HCT116 (cell line): ENCODE results near the gene FNDC8. TPM values are rescaled to one million over a fixed set of nuclear protein-coding genes. Genes with fewer than 3 reads are reported as not detected.

Source experiments
- ATAC-seq: fragments of 200-7000 bp; cut with Tn5 transposase; 2 replicates; pipeline ENCODE4 v1.9.1; 2020; ENCODE audit warnings: mild to moderate bottlenecking, moderate library complexity
- BruUV-seq: library from RNA; stranded (reverse); fragments of 400-500 nt; replicated peaks from 2 replicates; lab custom pipeline; 2021; lab: Mats Ljungman, UMichigan
- CTCF ChIA-PET: fragments of 300-600 bp; sonication (Branson Sonifier 250); formaldehyde crosslinking; loops from one replicate; lab custom pipeline; 2021; ENCODE audit warnings: antibody characterized with exemption; lab: Charles Lee
- POLR2A ChIA-PET: fragments of 300-600, 350-600 bp; sonication (Branson Sonifier 250); formaldehyde crosslinking; loops from one replicate; lab custom pipeline; 2021; ENCODE audit warnings: antibody characterized with exemption; lab: Charles Lee
- RAD21 ChIA-PET, 2 experiments: fragments of 300-600 bp; sonication (Branson Sonifier 250); formaldehyde crosslinking; loops; one replicate each; lab custom pipeline; 2023; ENCODE audit warnings: low total read pairs in 2 of 2; ENCODE audit not compliant: uncharacterized antibody in 2 of 2, unreplicated experiment in 2 of 2, low non-redundant PET in 1 of 2; lab: Charles Lee
- DNase-seq: peaks from one replicate; pipeline ENCODE4 v3.0.0-alpha.2; 2010; ENCODE audit warnings: low read depth, low spot score
- H2AFZ ChIP-seq: fragments of 200-600 bp; shearing (Covaris generic), sonication (generic); 2 replicates; pipeline ENCODE4 v1.6.1; 2017; ENCODE audit warnings: low read depth, mixed run types, mixed read lengths, antibody characterized with exemption, low read length; ENCODE audit not compliant: poor library complexity, severe bottlenecking
- H3K27ac ChIP-seq: 2 replicates; pipeline ENCODE4 v1.5.1; 2012; ENCODE audit warnings: low read depth, low read length
- H3K27me3 ChIP-seq: fragments of 200-600 bp; sonication (generic); 2 replicates; pipeline ENCODE4 v1.6.1; 2016; ENCODE audit warnings: mixed run types, low read length, mixed read lengths; ENCODE audit not compliant: insufficient read depth
- H3K36me3 ChIP-seq, 2 experiments: fragments of 200-500 bp in 1 of 2; fragments of 200-600 bp in 1 of 2; sonication (Bioruptor generic) in 1 of 2; sonication (generic) in 1 of 2; 2 replicates each; pipeline versions ENCODE4 v1.5.1 to v1.6.1; 2014 to 2016; ENCODE audit warnings: low read length in 2 of 2, inconsistent platforms in 1 of 2, mixed read lengths in 1 of 2, mixed run types in 1 of 2; ENCODE audit not compliant: insufficient read depth in 2 of 2, control insufficient read depth in 1 of 2
- H3K4me1 ChIP-seq, 2 experiments: fragments of 200-600 bp in 1 of 2; sonication (generic) in 1 of 2; 2 replicates each; pipeline versions ENCODE4 v1.5.1 to v1.6.1; 2012 to 2017; ENCODE audit warnings: low read length in 2 of 2, inconsistent platforms in 1 of 2, mild to moderate bottlenecking in 1 of 2, mixed read lengths in 1 of 2, mixed run types in 1 of 2, moderate library complexity in 1 of 2; ENCODE audit not compliant: insufficient read depth in 2 of 2, control insufficient read depth in 1 of 2
- H3K4me2 ChIP-seq: fragments of 200-600 bp; sonication (generic); 2 replicates; pipeline ENCODE4 v1.6.1; 2017; ENCODE audit warnings: mixed run types, low read length, mixed read lengths
- H3K4me3 ChIP-seq, 2 experiments: fragments of 200-600 bp in 1 of 2; sonication (generic) in 1 of 2; replicated peaks in 1 of 2; 2 replicates each; pipeline ENCODE4 v1.5.1; 2011 to 2016; ENCODE audit warnings: low read length in 2 of 2, control low read depth in 1 of 2, low read depth in 1 of 2, mild to moderate bottlenecking in 1 of 2, mixed read lengths in 1 of 2, mixed run types in 1 of 2
- H3K79me2 ChIP-seq: fragments of 200-600 bp; sonication (generic); 2 replicates; pipeline ENCODE4 v1.6.1; 2017; ENCODE audit warnings: mild to moderate bottlenecking, mixed run types, low read length, moderate library complexity, mixed read lengths; ENCODE audit not compliant: insufficient read depth
- H3K9ac ChIP-seq: fragments of 200-600 bp; sonication (generic); 2 replicates; pipeline ENCODE4 v1.6.1; 2016; ENCODE audit warnings: low read length, mixed read lengths
- H3K9me2 ChIP-seq: fragments of 200-600 bp; sonication (generic), shearing (Covaris generic); 2 replicates; pipeline ENCODE4 v1.6.1; 2017; ENCODE audit warnings: mixed run types, mild to moderate bottlenecking, moderate library complexity; ENCODE audit not compliant: insufficient read depth
- H3K9me3 ChIP-seq, 2 experiments: fragments of 200-500 bp in 1 of 2; fragments of 200-600 bp in 1 of 2; sonication (Bioruptor generic) in 1 of 2; sonication (generic) in 1 of 2; 2 replicates each; pipeline ENCODE4 v1.6.1; 2014 to 2017; ENCODE audit warnings: low read length in 2 of 2, mixed read lengths in 2 of 2, inconsistent platforms in 1 of 2, low read depth in 1 of 2, mild to moderate bottlenecking in 1 of 2, mixed run types in 1 of 2, moderate library complexity in 1 of 2; ENCODE audit not compliant: control insufficient read depth in 1 of 2, insufficient read depth in 1 of 2
- H4K20me1 ChIP-seq: fragments of 200-600 bp; sonication (generic), shearing (Covaris generic); 2 replicates; pipeline ENCODE4 v1.6.1; 2017; ENCODE audit warnings: mixed run types, mild to moderate bottlenecking, moderate library complexity; ENCODE audit not compliant: insufficient read depth
- CBX3 ChIP-seq: IDR thresholded peaks from 2 replicates; pipeline ENCODE4 v1.6.1; 2012; ENCODE audit warnings: low read depth
- CEBPB ChIP-seq: IDR thresholded peaks from 2 replicates; pipeline ENCODE4 v1.6.1; 2012; ENCODE audit warnings: low read depth
- EGR1 ChIP-seq: IDR thresholded peaks from 2 replicates; pipeline ENCODE4 v1.6.1; 2012; ENCODE audit warnings: low read depth
- JUND ChIP-seq: IDR thresholded peaks from 2 replicates; pipeline ENCODE4 v1.6.1; 2012
- POLR2A ChIP-seq: IDR thresholded peaks from 2 replicates; pipeline ENCODE4 v1.7.0; 2011; ENCODE audit warnings: borderline replicate concordance; ENCODE audit not compliant: insufficient read depth, insufficient read length; ENCODE audit errors: extremely low read depth
- POLR2AphosphoS5 ChIP-seq: IDR thresholded peaks from 2 replicates; pipeline ENCODE4 v1.6.1; 2011; ENCODE audit warnings: mild to moderate bottlenecking, low read depth, low read length, moderate library complexity
- RAD21 ChIP-seq: IDR thresholded peaks from 2 replicates; pipeline ENCODE4 v1.6.1; 2012; ENCODE audit warnings: low read depth, mild to moderate bottlenecking
- SIN3A ChIP-seq: IDR thresholded peaks from 2 replicates; pipeline ENCODE4 v1.6.1; 2012; ENCODE audit warnings: low read depth
- SP1 ChIP-seq: IDR thresholded peaks from 2 replicates; pipeline ENCODE4 v1.6.1; 2012; ENCODE audit warnings: low read depth
- SRF ChIP-seq: IDR thresholded peaks from 2 replicates; pipeline ENCODE4 v1.6.1; 2012; ENCODE audit warnings: low read depth
- TCF7L2 ChIP-seq: IDR thresholded peaks from 2 replicates; pipeline ENCODE4 v1.7.0; 2011; ENCODE audit warnings: borderline replicate concordance, inconsistent platforms; ENCODE audit not compliant: insufficient read depth, insufficient read length; ENCODE audit errors: extremely low read depth
- ZFX ChIP-seq: fragments of 450-650 bp; IDR thresholded peaks from 2 replicates; pipeline ENCODE4 v1.6.1; 2017
- ZNF274 ChIP-seq: fragments of 200-500 bp; sonication (Bioruptor generic); IDR thresholded peaks from 2 replicates; pipeline ENCODE4 v1.6.1; 2014; ENCODE audit warnings: mild to moderate bottlenecking, low read depth, low read length, inconsistent platforms
- intact Hi-C: fragments of 100-400 bp; cut with micrococcal nuclease; formaldehyde crosslinking; loops from 2 replicates; pipeline ENCODE4 v1.10.0; 2022
- total RNA-seq: library from RNA; stranded (reverse); gene quantifications from one replicate; pipeline ENCODE4 v1.2.1, GENCODE V29; 2021; ENCODE audit not compliant: unreplicated experiment
- TF ChIP-seq, protein P1 (sequence below): IDR thresholded peaks from 2 replicates; pipeline ENCODE4 v1.6.1; 2012
- TF ChIP-seq, protein P2 (sequence below), 3 experiments: fragments of 200-600 bp in 1 of 3; sonication (generic) in 1 of 3; IDR thresholded peaks in 2 of 3; conservative IDR thresholded peaks in 1 of 3; 2 replicates each; pipeline ENCODE4 v1.5.1; 2012 to 2017; ENCODE audit warnings: low read depth in 2 of 3, low read length in 2 of 3, antibody characterized with exemption in 1 of 3, borderline replicate concordance in 1 of 3, control low read depth in 1 of 3, mild to moderate bottlenecking in 1 of 3, mixed read lengths in 1 of 3, mixed run types in 1 of 3, moderate library complexity in 1 of 3; ENCODE audit not compliant: insufficient read depth in 1 of 3
- TF ChIP-seq, protein P3 (sequence below): IDR thresholded peaks from 2 replicates; pipeline ENCODE4 v1.6.1; 2011; ENCODE audit warnings: mild to moderate bottlenecking, low read length, moderate library complexity; ENCODE audit not compliant: insufficient replicate concordance; ENCODE audit errors: extremely low read depth
- TF ChIP-seq, protein P4 (sequence below): IDR thresholded peaks from 2 replicates; pipeline ENCODE4 v1.6.1; 2012

The FNDC8 gene
- total RNA-seq, 1 experiment from 2014 or later, result not detected

DNA sequence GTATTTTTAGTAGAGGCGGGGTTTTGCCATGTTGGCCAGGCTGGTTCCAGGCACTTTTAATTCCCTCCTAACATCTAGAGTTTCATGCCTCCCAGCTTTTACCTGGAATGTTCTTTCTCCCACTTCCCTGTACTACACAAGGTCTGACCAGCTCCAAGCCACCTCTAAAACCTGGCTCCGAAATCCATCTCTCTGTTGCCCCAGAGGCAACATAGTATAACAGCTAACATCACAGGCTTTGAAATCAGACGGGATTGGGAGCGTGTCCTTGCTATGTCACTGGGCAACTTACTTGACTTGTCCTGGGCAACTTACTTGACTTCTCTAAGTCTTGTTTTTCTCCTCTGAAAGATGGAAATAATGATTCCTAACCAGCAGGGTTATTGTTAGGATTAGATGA, 41.3 kb downstream of the FNDC8 start:
- Histone ChIP-seq H3K27me3 (0 out of 2 replicates have a peak, but pooled peaks cover 7% of the 10 kb centered on the region), H3K4me3 (no peak overlapping the region), H2AFZ (no peak overlapping the region), H3K27ac (no peak overlapping the region), H3K4me2 (no peak overlapping the region), H4K20me1 (no peaks in the 10 kb centered on the region)
- no peak for DNase-seq
- ATAC-seq, result no peak
- BruUV-seq, result no TSS peak
- TF ChIP-seq SP1 (no peak), POLR2AphosphoS5 (no peak), TCF7L2 (no peak), POLR2A (no peak), JUND (no peak), SRF (no peak), RAD21 (no peak), CEBPB (no peak), CBX3 (no peak), ZNF274 (no peak), SIN3A (no peak), ZFX (no peak), EGR1 (no peak)
- TF ChIP-seq, protein P1, sequence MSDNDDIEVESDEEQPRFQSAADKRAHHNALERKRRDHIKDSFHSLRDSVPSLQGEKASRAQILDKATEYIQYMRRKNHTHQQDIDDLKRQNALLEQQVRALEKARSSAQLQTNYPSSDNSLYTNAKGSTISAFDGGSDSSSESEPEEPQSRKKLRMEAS, result no peak
- TF ChIP-seq, protein P2, sequence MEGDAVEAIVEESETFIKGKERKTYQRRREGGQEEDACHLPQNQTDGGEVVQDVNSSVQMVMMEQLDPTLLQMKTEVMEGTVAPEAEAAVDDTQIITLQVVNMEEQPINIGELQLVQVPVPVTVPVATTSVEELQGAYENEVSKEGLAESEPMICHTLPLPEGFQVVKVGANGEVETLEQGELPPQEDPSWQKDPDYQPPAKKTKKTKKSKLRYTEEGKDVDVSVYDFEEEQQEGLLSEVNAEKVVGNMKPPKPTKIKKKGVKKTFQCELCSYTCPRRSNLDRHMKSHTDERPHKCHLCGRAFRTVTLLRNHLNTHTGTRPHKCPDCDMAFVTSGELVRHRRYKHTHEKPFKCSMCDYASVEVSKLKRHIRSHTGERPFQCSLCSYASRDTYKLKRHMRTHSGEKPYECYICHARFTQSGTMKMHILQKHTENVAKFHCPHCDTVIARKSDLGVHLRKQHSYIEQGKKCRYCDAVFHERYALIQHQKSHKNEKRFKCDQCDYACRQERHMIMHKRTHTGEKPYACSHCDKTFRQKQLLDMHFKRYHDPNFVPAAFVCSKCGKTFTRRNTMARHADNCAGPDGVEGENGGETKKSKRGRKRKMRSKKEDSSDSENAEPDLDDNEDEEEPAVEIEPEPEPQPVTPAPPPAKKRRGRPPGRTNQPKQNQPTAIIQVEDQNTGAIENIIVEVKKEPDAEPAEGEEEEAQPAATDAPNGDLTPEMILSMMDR (IDR thresholded peaks at IDR 0.05 in 2 of 3, conservative IDR thresholded peaks at IDR 0.05 in 1 of 3; ENCODE audit: borderline replicate concordance in 1 of 3, insufficient read depth in 1 of 3, low read depth in 2 of 3, low read length in 2 of 3), result no peak
- TF ChIP-seq, protein P3, sequence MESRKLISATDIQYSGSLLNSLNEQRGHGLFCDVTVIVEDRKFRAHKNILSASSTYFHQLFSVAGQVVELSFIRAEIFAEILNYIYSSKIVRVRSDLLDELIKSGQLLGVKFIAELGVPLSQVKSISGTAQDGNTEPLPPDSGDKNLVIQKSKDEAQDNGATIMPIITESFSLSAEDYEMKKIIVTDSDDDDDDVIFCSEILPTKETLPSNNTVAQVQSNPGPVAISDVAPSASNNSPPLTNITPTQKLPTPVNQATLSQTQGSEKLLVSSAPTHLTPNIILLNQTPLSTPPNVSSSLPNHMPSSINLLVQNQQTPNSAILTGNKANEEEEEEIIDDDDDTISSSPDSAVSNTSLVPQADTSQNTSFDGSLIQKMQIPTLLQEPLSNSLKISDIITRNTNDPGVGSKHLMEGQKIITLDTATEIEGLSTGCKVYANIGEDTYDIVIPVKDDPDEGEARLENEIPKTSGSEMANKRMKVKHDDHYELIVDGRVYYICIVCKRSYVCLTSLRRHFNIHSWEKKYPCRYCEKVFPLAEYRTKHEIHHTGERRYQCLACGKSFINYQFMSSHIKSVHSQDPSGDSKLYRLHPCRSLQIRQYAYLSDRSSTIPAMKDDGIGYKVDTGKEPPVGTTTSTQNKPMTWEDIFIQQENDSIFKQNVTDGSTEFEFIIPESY, result no peak
- TF ChIP-seq, protein P4, sequence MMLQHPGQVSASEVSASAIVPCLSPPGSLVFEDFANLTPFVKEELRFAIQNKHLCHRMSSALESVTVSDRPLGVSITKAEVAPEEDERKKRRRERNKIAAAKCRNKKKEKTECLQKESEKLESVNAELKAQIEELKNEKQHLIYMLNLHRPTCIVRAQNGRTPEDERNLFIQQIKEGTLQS, result no peak
- TF ChIP-seq, all 23 proteins: peak for 0
- ChIA-PET CTCF (no interaction called here), RAD21 (no interaction called here), POLR2A (no interaction called here)
- Histone ChIP-seq H3K9ac (no peak overlapping the region), H3K9me2 (no peaks in the 10 kb centered on the region; the same call in 1 of the 2 replicates), H3K79me2 (no peaks in the 10 kb centered on the region), H3K9me3 (no peaks in the 10 kb centered on the region), H3K4me1 (no peaks in the 10 kb centered on the region), H3K36me3 (no peaks in the 10 kb centered on the region)
- intact Hi-C loops, result no loop called here
